Right lobe of liver (tissue), 4 donors: ENCODE measurements around the gene C2orf92.

Experiments used
- POLR2A ChIP-seq: fragments of 450-650 bp; IDR thresholded peaks from one replicate; pipeline ENCODE4 v1.6.1; 2017; ENCODE audit warnings: antibody characterized with exemption, mild to moderate bottlenecking
- TF ChIP-seq, protein P1 (sequence below), 4 donors: fragments of 200-600 bp in 3 of 4; fragments of 450-650 bp in 1 of 4; IDR thresholded peaks; one replicate each; pipeline versions ENCODE4 v1.5.1 to v1.8.0; 2016 to 2022; ENCODE audit warnings: antibody characterized with exemption in 4 of 4, mild to moderate bottlenecking in 2 of 4
- donor health status: DM: no; HTN: no; CAD: no.
- donor health status: DM: no; HTN: no; CAD: no.
- donor health status: DM: no; HTN: yes; CAD: no.

DNA sequence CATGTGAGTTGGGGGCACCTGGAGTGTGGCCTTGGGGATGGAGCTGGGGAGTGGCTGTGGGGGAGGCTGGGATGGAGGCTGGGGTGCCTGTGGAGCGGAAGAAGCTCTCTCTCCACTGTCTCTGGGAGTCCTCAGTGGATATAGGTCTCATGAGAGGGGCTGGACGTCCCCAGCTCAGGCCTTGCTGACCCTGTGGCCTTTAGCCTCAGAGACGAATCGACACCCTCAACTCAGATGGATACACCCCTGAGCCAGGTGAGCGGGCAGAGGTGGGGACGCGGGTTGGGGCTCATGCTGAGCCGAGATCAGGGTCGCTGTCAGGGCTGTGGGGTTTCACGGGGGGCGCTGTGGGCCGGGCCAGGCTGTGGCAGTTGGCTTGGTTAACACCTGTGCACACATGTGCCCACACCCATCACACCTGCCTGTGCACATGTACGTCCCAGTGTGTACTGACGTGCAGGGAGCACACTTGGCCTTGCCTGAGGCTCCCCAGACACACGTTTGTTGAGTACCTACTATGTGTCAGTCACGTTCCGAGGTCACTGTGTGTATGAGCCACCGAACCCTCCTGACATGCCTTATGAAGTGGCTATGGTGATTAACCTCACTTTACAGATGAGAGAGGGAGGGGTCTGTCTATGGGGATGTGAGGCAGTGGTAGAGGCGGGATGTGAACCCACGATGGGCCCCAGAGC lies 64.0 kb downstream of the C2orf92 start:
- no peak for TF ChIP-seq POLR2A
- TF ChIP-seq, protein P1, sequence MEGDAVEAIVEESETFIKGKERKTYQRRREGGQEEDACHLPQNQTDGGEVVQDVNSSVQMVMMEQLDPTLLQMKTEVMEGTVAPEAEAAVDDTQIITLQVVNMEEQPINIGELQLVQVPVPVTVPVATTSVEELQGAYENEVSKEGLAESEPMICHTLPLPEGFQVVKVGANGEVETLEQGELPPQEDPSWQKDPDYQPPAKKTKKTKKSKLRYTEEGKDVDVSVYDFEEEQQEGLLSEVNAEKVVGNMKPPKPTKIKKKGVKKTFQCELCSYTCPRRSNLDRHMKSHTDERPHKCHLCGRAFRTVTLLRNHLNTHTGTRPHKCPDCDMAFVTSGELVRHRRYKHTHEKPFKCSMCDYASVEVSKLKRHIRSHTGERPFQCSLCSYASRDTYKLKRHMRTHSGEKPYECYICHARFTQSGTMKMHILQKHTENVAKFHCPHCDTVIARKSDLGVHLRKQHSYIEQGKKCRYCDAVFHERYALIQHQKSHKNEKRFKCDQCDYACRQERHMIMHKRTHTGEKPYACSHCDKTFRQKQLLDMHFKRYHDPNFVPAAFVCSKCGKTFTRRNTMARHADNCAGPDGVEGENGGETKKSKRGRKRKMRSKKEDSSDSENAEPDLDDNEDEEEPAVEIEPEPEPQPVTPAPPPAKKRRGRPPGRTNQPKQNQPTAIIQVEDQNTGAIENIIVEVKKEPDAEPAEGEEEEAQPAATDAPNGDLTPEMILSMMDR (IDR thresholded peaks at IDR 0.05): no peak
